Measurements from ENCODE around the gene HIC1. TPM values are rescaled to one million over a fixed set of nuclear protein-coding genes. Genes with fewer than 3 reads are reported as not detected.

Gene HIC1
- polyA plus RNA-seq, 2 donors, result 1.4 to 1.6 TPM

DNA sequence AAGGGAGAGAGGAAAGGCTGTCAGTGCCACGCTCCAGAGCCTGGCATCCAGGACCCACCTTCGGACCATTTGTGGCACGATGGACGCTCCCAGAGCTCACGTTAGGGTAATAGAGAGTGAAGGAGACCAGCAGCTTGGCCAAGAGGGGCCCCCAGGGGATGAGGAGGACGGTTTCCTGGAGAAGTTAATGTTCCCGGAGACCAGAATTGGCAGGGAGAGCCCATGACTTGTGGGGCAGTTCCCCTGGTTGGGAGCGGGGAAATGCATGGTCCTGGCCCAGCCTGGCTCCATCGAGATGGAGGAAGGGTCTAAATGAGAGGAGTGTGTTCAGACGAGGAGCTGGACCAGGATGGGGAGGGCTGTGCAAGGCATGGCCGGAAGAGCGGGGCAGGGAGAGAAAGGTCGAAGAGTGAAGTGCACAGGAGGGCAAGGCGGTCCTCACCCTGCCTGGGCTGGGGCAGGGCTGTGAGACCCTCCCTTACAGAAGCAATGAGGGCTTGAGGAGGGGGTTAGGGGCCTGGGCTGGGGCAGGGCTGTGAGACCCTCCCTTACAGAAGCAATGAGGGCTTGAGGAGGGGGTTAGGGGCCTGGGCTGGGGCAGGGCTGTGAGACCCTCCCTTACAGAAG is 2.9 kb upstream of the HIC1 start:
- peaks cover 0 to 2% of the 10 kb centered on the region in 2 donors for H3K27me3 ChIP-seq (ENCODE audit: control insufficient read depth in 1 of 2, insufficient read depth in 2 of 2, low read length in 2 of 2)
- no peak overlapping the region for H3K4me3 ChIP-seq (ENCODE audit: low read depth in 1 of 2, low read length in 2 of 2)
- peaks cover 0 to 2% of the 10 kb centered on the region in 2 donors for H3K9me3 ChIP-seq (ENCODE audit: control insufficient read depth in 2 of 2, insufficient read depth in 1 of 2, low read depth in 1 of 2, low read length in 1 of 2)
- H3K27ac ChIP-seq (ENCODE audit: low read depth in 2 of 2, low read length in 1 of 2), result no peak overlapping the region
- peaks cover 3 to 20% of the 10 kb centered on the region in 2 donors for H3K4me1 ChIP-seq (ENCODE audit: control insufficient read depth in 2 of 2, insufficient read depth in 2 of 2, low read length in 1 of 2)
- WGBS, 2 donors, result 52 to 56% methylated on average over 14 of the region's 14 CpGs
- no peaks in the 10 kb centered on the region for H3K36me3 ChIP-seq (ENCODE audit: control insufficient read depth in 2 of 2, insufficient read depth in 2 of 2, low read length in 1 of 2)

GRCh38 chr17:2053380-2054261 is 1.3 kb upstream of the HIC1 start:
- WGBS, 2 donors, result 5% methylated on average over 68 to 84 of the region's 84 CpGs
- H3K4me1 ChIP-seq (ENCODE audit: control insufficient read depth in 2 of 2, insufficient read depth in 2 of 2, low read length in 1 of 2), result peaks cover 6 to 32% of the 10 kb centered on the region in 2 donors
- H3K4me3 ChIP-seq (ENCODE audit: low read depth in 1 of 2, low read length in 2 of 2), result peak overlapping the region; percentile 34 to 40

DNA sequence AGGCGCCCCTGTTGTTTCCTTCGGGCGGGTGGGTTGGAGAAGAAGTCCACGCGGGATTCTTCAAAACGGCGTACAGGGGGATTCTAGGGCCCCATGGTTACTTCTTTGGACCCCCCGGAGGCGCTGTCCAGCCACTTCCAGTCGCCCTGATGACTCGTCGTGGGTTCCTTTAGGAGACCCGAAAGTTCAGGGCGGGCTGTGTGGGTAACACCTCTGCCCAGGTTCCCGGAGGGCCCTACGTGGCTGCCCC is 716 bp upstream of the HIC1 start:
- Histone ChIP-seq H3K4me3 (ENCODE audit: low read depth in 1 of 2, low read length in 2 of 2) (peak overlapping the region in 1 of 2 donors; percentile 34), H3K4me1 (ENCODE audit: control insufficient read depth in 2 of 2, insufficient read depth in 2 of 2, low read length in 1 of 2) (peaks cover 6 to 30% of the 10 kb centered on the region in 2 donors), H3K27me3 (ENCODE audit: control insufficient read depth in 1 of 2, insufficient read depth in 2 of 2, low read length in 2 of 2) (peaks cover 0 to 2% of the 10 kb centered on the region in 2 donors), H3K36me3 (ENCODE audit: control insufficient read depth in 2 of 2, insufficient read depth in 2 of 2, low read length in 1 of 2) (peaks cover 0 to 3% of the 10 kb centered on the region in 2 donors), H3K27ac (ENCODE audit: low read depth in 2 of 2, low read length in 1 of 2) (peak overlapping the region; percentile 53 to 70), H3K9me3 (ENCODE audit: control insufficient read depth in 2 of 2, insufficient read depth in 1 of 2, low read depth in 1 of 2, low read length in 1 of 2) (peaks cover 0 to 2% of the 10 kb centered on the region in 2 donors)
- WGBS, 2 donors, result 3 to 5% methylated on average over 16 of the region's 16 CpGs

More at GRCh38 chr17:2053380-2054261, 1.3 kb upstream of the HIC1 start:
- Histone ChIP-seq H3K36me3 (ENCODE audit: control insufficient read depth in 2 of 2, insufficient read depth in 2 of 2, low read length in 1 of 2) (peaks cover 0 to 3% of the 10 kb centered on the region in 2 donors), H3K27ac (ENCODE audit: low read depth in 2 of 2, low read length in 1 of 2) (peak overlapping the region; percentile 53 to 70), H3K27me3 (ENCODE audit: control insufficient read depth in 1 of 2, insufficient read depth in 2 of 2, low read length in 2 of 2) (peaks cover 0 to 2% of the 10 kb centered on the region in 2 donors), H3K9me3 (ENCODE audit: control insufficient read depth in 2 of 2, insufficient read depth in 1 of 2, low read depth in 1 of 2, low read length in 1 of 2) (peaks cover 0 to 2% of the 10 kb centered on the region in 2 donors)

GRCh38 chr17:2055292-2056205 is 646 bp downstream of the HIC1 start:
- Histone ChIP-seq H3K4me3 (ENCODE audit: low read depth in 1 of 2, low read length in 2 of 2) (peak overlapping the region; percentile 50 to 53), H3K27me3 (ENCODE audit: control insufficient read depth in 1 of 2, insufficient read depth in 2 of 2, low read length in 2 of 2) (no peaks in the 10 kb centered on the region), H3K4me1 (ENCODE audit: control insufficient read depth in 2 of 2, insufficient read depth in 2 of 2, low read length in 1 of 2) (peaks cover 6 to 27% of the 10 kb centered on the region in 2 donors), H3K27ac (ENCODE audit: low read depth in 2 of 2, low read length in 1 of 2) (peak overlapping the region; percentile 57 to 86), H3K9me3 (ENCODE audit: control insufficient read depth in 2 of 2, insufficient read depth in 1 of 2, low read depth in 1 of 2, low read length in 1 of 2) (no peaks in the 10 kb centered on the region), H3K36me3 (ENCODE audit: control insufficient read depth in 2 of 2, insufficient read depth in 2 of 2, low read length in 1 of 2) (peaks cover 1 to 3% of the 10 kb centered on the region in 2 donors)
- 4% methylated on average over 89 to 112 of the region's 113 CpGs for WGBS, 2 donors

GRCh38 chr17:2056206-2057174 is 1.6 kb downstream of the HIC1 start:
- H3K27me3 ChIP-seq (ENCODE audit: control insufficient read depth in 1 of 2, insufficient read depth in 2 of 2, low read length in 2 of 2), result no peaks in the 10 kb centered on the region

GRCh38 chr17:2057175-2057759 is 2.4 kb downstream of the HIC1 start:
- no peaks in the 10 kb centered on the region for H3K9me3 ChIP-seq (ENCODE audit: control insufficient read depth in 2 of 2, insufficient read depth in 1 of 2, low read depth in 1 of 2, low read length in 1 of 2)
- peak overlapping the region; percentile 15 to 53 for H3K4me3 ChIP-seq (ENCODE audit: low read depth in 1 of 2, low read length in 2 of 2)
- WGBS, 2 donors, result 9 to 25% methylated on average over 47 to 81 of the region's 81 CpGs
- H3K4me1 ChIP-seq (ENCODE audit: control insufficient read depth in 2 of 2, insufficient read depth in 2 of 2, low read length in 1 of 2), result peaks cover 6 to 30% of the 10 kb centered on the region in 2 donors
- H3K36me3 ChIP-seq (ENCODE audit: control insufficient read depth in 2 of 2, insufficient read depth in 2 of 2, low read length in 1 of 2), result peaks cover 5 to 13% of the 10 kb centered on the region in 2 donors
- H3K27me3 ChIP-seq (ENCODE audit: control insufficient read depth in 1 of 2, insufficient read depth in 2 of 2, low read length in 2 of 2), result no peaks in the 10 kb centered on the region
- peak overlapping the region; percentile 26 to 69 for H3K27ac ChIP-seq (ENCODE audit: low read depth in 2 of 2, low read length in 1 of 2)

More at GRCh38 chr17:2056206-2057174, 1.6 kb downstream of the HIC1 start:
- H3K27ac ChIP-seq (ENCODE audit: low read depth in 2 of 2, low read length in 1 of 2), result peak overlapping the region; percentile 57 to 86
- H3K4me1 ChIP-seq (ENCODE audit: control insufficient read depth in 2 of 2, insufficient read depth in 2 of 2, low read length in 1 of 2), result peaks cover 6 to 30% of the 10 kb centered on the region in 2 donors
- H3K4me3 ChIP-seq (ENCODE audit: low read depth in 1 of 2, low read length in 2 of 2), result peak overlapping the region; percentile 15 to 53
- 16 to 33% methylated on average over 81 to 85 of the region's 85 CpGs for WGBS, 2 donors
- no peaks in the 10 kb centered on the region for H3K9me3 ChIP-seq (ENCODE audit: control insufficient read depth in 2 of 2, insufficient read depth in 1 of 2, low read depth in 1 of 2, low read length in 1 of 2)
- H3K36me3 ChIP-seq (ENCODE audit: control insufficient read depth in 2 of 2, insufficient read depth in 2 of 2, low read length in 1 of 2), result peaks cover 5 to 12% of the 10 kb centered on the region in 2 donors

DNA sequence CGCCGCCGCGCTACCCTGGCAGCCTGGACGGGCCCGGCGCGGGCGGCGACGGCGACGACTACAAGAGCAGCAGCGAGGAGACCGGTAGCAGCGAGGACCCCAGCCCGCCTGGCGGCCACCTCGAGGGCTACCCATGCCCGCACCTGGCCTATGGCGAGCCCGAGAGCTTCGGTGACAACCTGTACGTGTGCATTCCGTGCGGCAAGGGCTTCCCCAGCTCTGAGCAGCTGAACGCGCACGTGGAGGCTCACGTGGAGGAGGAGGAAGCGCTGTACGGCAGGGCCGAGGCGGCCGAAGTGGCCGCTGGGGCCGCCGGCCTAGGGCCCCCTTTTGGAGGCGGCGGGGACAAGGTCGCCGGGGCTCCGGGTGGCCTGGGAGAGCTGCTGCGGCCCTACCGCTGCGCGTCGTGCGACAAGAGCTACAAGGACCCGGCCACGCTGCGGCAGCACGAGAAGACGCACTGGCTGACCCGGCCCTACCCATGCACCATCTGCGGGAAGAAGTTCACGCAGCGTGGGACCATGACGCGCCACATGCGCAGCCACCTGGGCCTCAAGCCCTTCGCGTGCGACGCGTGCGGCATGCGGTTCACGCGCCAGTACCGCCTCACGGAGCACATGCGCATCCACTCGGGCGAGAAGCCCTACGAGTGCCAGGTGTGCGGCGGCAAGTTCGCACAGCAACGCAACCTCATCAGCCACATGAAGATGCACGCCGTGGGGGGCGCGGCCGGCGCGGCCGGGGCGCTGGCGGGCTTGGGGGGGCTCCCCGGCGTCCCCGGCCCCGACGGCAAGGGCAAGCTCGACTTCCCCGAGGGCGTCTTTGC is 3.1 kb downstream of the HIC1 start:
- peak overlapping the region; percentile 46 to 69 for H3K27ac ChIP-seq (ENCODE audit: low read depth in 2 of 2, low read length in 1 of 2)
- peaks cover 5 to 16% of the 10 kb centered on the region in 2 donors for H3K36me3 ChIP-seq (ENCODE audit: control insufficient read depth in 2 of 2, insufficient read depth in 2 of 2, low read length in 1 of 2)
- WGBS, 2 donors, result 29 to 44% methylated on average over 95 to 98 of the region's 98 CpGs
- H3K4me3 ChIP-seq (ENCODE audit: low read depth in 1 of 2, low read length in 2 of 2), result peak overlapping the region; percentile 28 to 53
- no peaks in the 10 kb centered on the region for H3K9me3 ChIP-seq (ENCODE audit: control insufficient read depth in 2 of 2, insufficient read depth in 1 of 2, low read depth in 1 of 2, low read length in 1 of 2)
- H3K4me1 ChIP-seq (ENCODE audit: control insufficient read depth in 2 of 2, insufficient read depth in 2 of 2, low read length in 1 of 2), result peaks cover 6 to 30% of the 10 kb centered on the region in 2 donors
- H3K27me3 ChIP-seq (ENCODE audit: control insufficient read depth in 1 of 2, insufficient read depth in 2 of 2, low read length in 2 of 2), result no peaks in the 10 kb centered on the region
